NCI-H1048 (cell line): ENCODE measurements around the gene TUT1.
"Not testable (repeated sequence)": the region's sequence is repeated elsewhere in the genome, so short reads cannot be mapped to it uniquely, and the experiment has no call there.

Experiments used
- DNase-seq: peaks from one replicate; lab custom pipeline; 2025; lab: John Stamatoyannopoulos, UW

The TUT1 gene

GRCh38 chr11:62603776-62604299, 12.5 kb upstream of the TUT1 start:
- no peak for DNase-seq

GRCh38 chr11:62603072-62603408, 11.7 kb upstream of the TUT1 start:
- DNase-seq: no peak

GRCh38 chr11:62602141-62603071, 11.1 kb upstream of the TUT1 start:
- peak; percentile 72 for DNase-seq

GRCh38 chr11:62601372-62602140, 10.2 kb upstream of the TUT1 start, which contains the start of gene MTA2:
MTA2 (minus strand) TSS chr11:62601865; CDS start chr11:62601450, 415 bp downstream.
- DNase-seq: peak; percentile 97

GRCh38 chr11:62601122-62601371, 9.7 kb upstream of the TUT1 start:
- no peak for DNase-seq

- no peak for DNase-seq
These were observed 9.2 kb upstream of the TUT1 start for GRCh38 chr11:62600367-62601121.

GRCh38 chr11:62599901-62600300, 8.6 kb upstream of the TUT1 start:
- DNase-seq: no peak

GRCh38 chr11:62599069-62599696, 7.9 kb upstream of the TUT1 start:
- DNase-seq: peak; percentile 99

GRCh38 chr11:62595124-62595523, 3.8 kb upstream of the TUT1 start:
- no peak for DNase-seq

- DNase-seq: peak; percentile 41
These were observed 2.2 kb upstream of the TUT1 start for GRCh38 chr11:62593434-62594044.

GRCh38 chr11:62592989-62593421, 1.7 kb upstream of the TUT1 start:
- no peak for DNase-seq

GRCh38 chr11:62592146-62592815, 958 bp upstream of the TUT1 start:
- DNase-seq: no peak

GRCh38 chr11:62588966-62589637, 2.2 kb downstream of the TUT1 start:
- no peak for DNase-seq

GRCh38 chr11:62585356-62585755, 6.0 kb downstream of the TUT1 start:
- not testable (repeated sequence) for DNase-seq

- DNase-seq: not testable (repeated sequence)
These were observed 9.6 kb downstream of the TUT1 start for GRCh38 chr11:62581735-62582134.

GRCh38 chr11:62580959-62581715, 10.2 kb downstream of the TUT1 start:
- DNase-seq: no peak

GRCh38 chr11:62579252-62579651, 12.1 kb downstream of the TUT1 start:
- DNase-seq: no peak

- no peak for DNase-seq
These were observed 12.8 kb downstream of the TUT1 start for GRCh38 chr11:62578541-62578940.

- no peak for DNase-seq
These were observed 14.1 kb downstream of the TUT1 start for GRCh38 chr11:62577046-62577714.
